DMS 273 treated with DMSO at 0.1 percent for 48 hours (cell line): ENCODE data around the gene GPBAR1.

Experiments
- DNase-seq: peaks from one replicate; lab custom pipeline; 2025; lab: John Stamatoyannopoulos, UW

GPBAR1 gene

DNA sequence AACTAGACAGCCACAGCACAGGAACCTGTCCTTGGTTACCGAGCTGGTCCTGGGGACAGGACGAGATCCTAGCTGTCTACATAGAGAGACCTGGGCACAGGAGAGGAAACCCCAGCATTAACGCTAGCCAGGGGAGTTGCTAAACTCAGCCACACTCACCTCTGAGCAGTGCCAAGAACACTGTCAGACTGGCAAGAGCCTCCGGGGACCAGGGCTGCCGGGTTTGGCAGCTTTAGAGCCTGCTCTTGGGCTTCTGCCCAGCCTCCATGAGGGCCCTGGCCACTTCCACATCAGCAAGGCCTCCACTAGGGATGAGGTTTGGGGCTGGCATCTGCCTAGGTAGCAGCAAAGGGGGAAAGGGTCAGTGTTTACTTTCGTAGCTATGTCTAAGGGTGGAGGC is 24.8 kb downstream of the GPBAR1 start:
- DNase-seq: no peak

DNA sequence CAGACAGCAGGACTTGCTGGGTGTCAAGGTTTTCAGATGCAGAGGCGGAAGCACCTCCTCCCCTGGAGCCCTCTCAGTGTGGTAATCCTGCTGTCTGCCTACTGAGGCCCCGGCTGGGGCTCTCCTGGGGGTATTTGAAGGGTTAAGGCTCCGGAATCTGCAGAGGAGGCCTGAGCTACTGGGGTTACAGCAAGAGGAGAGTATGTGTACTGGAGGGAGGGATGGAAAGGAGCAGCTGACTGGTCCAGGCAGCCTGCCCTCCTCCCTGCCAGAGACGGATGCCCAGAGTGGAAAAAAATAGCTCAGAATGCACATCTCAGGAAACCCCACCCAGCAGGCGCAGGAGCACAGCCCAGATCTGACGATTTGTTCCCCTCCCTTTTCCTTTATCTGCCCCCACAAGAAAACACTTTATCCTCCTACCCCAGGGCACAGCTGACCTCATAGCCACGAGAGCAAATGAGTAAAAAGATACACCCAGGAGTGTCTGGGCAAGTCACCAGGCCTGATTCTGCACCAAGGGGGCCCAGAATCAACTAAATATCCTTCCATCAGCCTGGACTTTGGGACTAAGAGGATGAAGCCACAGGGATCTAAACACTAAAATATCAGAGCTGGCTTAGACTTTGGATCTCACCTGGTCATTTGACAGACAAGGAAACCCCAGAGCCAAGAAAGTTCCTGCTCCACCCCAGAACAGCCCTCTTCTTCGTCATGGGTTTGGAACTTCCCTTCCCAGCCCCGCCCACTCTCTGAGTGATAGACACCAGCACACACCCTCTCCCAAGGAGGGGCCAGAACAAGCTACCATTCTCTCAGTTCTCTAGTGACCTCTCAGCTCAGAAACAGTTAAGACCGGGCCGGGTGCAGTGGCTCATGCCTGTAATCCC is 26.0 kb downstream of the GPBAR1 start:
- peak; percentile 47 for DNase-seq

DNA sequence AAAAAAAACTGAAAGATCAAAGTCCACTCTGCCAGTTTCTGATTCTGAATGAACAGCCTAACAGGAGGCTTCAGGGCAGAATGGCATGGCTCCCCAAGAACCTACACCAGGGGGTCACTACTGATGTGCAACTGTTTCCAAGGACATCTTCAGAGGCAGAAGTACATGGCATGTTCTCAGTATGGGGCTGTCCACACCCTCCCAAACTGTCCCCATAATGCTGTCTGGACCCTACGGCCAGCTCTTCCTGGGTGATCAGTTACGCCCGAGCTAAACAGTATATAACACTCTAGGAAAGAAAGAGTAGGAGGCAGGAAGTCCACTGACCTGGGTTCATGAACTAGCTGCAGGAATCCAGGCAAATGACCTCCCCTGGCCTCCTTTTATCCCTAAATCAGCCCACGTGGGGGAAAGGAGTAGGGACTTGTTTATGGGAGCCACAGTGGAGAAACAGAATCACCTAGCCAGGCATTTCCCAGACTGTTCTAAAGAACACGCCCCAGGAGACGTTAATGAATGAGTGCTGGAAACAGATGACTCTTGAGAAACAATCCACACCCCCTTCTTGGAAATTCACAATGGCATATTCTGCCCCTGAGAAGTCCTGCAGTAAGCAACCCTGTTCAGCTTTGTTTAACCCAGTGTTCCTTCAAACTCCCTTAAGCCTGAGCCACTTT is 29.0 kb downstream of the GPBAR1 start:
- no peak for DNase-seq

DNA sequence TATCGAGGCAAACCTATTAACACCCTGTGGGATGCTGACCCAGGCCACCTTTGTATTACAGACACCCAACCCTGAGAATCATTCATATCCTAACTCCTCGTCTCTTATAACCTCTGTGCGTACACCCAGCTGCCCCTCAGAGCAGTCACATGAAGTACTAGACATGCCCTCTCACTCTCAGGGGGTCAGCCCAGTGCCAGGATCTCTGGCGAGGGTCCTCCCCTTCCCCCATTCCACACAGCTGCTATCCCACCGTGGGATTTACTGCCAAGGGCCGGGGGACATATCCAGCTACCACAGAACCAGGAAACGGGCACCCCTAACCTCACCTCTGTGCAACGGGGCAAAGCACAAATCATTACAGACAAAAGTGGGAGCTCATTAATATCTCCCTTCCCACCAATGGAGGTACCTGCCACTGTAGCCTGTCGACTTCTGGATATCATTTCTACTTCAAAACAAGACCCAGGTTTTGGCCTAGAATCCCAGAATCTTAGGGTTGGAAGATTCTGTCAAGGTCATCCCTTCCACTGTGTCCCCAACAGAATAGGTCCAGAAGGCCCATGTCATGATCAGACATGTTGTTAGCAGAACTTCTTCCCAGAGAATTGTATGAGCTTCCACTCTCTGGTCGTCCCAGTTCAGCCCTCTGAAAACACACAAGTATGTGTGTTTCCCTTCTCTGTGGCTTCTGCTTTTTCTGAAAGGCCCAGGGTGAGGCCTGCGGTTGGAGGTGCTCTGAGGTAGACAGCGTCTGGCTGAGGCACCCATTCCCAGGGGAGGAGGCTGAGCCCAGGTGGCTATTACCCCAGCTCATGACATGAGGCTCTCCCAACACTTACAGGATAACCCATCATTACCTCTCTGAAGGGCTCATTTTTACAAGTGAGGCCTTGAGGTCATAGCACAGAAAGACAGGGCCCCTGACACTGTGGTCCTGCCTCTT is 29.8 kb downstream of the GPBAR1 start:
- DNase-seq: no peak

DNA sequence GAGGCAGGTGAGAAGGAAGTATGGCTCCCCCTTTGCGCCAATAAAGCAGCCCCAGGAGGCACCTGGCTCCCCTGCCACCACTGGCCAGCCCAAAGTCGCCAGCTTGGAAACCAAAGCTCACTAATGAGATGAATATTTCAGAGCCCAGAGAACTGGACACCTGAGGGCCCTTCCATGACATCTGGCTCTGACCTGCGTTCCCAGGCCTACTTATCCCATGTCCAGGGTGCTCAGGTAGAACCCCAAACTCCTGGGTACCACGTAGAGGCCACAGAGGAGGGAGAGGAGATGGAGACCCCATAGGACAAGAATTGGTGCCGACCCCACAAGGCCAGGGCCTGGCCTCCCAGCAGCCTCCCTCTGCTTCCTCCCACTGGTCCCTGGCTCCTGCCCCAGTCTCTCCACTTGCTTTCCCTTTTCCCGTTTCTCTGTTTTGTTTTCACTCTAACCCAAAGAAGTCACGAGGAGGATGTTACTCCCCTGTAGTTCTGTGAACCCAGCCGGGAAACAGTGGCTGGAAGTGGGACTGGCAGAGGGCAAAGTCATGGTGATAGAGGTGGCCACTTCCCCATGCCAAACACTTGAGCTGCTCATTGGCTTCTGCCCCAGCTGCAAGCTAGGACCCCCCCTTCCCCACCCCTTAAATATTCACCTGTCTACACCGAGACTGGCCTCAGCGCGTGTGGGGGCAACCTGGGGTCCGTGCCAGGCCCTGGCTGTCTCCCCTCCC is 30.7 kb downstream of the GPBAR1 start:
- no peak for DNase-seq

DNA sequence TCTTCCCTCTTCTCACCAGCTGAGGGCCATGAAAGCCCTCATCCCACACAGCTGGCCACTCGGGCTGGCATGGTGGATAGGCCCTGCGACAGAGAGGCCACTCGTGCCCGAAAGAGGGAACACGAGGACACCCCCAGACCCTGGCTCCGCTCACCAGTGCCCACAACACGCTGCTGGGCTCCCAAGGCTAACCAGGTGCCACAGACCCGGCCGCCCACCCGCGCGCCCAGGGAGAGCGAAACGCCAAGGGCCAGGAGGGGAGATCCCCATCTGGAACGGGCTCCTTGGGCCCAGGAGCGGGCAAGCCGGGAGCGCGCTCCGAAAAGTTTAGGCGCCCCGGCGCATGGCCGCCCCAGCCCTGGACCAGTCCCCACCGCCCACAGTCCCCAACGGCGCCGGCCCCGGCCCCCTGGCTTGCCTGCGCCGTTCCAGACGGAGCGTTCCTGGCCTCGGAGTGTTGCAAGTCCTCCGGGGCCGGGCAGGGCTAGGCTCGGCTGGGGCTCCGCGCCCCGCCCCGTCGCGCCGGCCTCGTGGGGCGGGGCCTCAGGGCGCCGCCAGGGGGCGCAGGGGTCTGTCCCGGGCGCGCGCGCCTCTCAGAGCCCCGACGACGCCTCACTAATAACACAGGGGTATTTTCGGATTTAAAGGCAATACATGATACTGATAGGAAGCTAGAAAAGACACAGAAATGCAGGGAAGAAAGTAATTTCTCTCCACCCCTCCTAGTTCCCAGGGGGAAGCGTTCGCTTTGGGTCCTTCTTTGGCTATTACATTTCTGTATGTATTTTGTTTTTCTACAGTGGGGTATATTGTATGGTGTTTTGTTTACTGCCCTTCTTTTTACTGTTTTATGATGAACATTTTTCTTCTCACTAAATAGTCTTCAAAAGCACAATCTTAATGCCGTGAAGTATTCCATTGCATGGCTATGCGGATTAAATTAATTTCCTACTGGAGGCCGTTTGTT is 31.5 kb downstream of the GPBAR1 start, which contains the start of gene TMBIM1:
Gene TMBIM1 (minus strand): TSS at position 456 of the 967 bp plus-strand sequence. CDS start 10,362 bp downstream, outside the sequence.
- no peak for DNase-seq

DNA sequence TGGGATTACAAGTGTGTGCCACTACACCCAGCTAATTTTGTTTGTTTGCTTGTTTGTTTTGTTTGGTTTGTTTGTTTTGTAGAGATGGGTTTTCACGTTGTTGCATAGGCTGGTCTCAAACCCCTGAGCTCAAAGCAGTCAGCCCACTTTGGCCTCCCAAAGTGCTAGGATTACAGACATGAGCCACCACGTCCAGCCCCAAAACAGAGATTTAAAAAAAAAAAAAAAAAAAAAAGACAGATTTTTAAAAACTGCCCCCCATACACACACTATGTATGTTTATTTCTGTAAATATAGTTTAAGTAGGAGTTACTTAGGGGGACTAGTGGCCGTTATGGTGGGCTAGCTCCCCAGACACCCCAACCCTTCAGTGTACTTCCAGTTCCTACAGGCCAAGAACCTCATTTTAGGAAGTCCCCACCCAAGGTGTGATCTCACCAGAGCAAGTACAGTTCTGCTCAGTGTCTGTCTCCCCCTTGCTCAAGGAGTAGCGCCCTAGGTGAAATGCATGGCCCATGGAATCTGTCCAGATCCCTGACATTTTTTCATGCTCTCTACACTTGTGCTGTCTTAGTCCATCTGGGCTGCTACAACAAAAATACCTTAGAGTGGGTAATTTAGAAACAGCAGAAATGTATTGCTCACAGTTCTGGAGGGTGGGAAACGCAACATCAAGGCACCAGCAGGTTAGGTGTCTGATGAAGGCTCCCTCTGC is 33.1 kb downstream of the GPBAR1 start:
- no peak for DNase-seq

DNA sequence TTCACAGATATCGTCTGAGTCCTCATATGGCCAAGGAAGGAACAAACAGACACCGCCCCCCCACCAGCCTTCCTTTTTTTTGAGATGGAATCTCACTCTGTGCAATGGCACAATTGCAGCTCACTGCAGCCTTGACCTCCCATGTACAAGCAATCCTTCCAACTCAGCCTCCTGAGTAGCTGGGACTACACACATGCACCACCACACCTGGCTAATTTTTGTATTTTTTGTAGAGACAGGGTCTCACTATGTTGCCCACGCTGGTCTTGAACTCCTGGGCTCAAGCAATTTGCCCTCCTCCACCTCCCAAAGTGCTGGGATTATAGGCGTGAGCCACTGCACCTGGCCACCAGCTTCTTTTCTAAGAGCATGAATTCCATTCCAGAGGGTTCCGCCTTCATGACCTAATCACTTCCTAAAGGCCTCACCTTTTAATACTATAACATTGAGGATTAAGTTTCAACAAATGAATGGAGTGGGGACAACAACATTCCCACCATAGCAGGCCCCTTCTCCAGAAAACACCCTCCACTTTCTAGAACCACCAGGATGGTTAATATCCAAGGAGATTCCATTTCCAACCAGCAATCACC is 33.7 kb downstream of the GPBAR1 start:
- no peak for DNase-seq

DNA sequence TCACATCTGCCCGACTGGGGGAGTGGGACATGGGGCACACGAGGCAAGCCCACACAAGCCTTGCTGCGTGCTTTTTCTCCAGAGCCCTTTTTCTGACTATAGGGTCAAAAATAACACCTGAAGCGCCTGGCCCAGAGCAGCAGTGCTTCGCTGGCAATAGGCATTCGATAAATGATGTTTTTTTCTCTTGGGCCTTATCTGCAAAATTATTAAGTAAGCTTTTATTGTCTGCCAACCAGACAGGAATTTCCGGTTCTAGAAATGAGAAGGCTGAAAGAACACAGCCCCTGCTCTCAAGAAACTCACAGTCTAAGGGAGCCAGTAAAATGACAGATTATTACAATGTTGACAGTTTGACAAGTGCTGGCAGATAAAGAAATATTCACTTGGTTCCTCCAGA is 34.2 kb downstream of the GPBAR1 start:
- no peak for DNase-seq

DNA sequence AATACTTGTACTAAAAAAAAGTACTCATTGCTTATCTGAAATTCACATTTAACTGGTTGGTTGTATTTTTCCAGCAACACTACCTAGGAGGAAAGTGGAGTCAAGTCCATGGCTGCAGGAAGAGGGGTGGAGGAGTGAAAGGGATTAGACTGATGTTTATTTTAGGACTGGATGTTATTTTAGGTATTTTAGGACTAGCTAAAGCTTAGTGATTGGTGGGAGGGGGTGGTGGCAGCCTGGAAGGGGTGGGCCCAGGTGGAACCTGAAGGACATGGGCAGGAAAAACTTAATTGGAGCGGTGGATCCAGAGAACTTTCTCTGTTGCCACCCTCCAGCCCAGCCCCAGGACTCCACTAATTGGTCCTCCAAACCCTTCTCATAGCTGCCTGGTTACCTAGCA is 35.4 kb downstream of the GPBAR1 start:
- no peak for DNase-seq

DNA sequence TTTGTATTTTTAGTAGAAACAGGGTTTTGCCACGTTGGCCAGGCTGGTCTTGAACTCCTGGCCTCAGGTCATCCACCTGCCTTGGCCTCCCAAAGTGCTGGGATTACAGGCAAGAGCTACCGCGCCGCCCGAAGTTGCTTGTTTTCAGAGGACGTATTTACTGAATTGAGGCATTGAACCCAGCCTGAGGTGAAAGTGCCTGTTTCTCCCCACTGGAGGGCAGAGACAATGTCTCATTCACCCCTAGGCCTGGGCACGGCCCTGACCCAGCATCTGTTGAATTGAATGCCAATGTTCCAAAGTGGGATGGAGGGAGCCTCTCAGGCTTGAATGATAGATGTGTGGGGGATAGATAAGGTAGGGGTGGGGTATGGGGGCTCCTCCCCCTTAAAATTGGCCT is 36.0 kb downstream of the GPBAR1 start:
- DNase-seq: no peak

DNA sequence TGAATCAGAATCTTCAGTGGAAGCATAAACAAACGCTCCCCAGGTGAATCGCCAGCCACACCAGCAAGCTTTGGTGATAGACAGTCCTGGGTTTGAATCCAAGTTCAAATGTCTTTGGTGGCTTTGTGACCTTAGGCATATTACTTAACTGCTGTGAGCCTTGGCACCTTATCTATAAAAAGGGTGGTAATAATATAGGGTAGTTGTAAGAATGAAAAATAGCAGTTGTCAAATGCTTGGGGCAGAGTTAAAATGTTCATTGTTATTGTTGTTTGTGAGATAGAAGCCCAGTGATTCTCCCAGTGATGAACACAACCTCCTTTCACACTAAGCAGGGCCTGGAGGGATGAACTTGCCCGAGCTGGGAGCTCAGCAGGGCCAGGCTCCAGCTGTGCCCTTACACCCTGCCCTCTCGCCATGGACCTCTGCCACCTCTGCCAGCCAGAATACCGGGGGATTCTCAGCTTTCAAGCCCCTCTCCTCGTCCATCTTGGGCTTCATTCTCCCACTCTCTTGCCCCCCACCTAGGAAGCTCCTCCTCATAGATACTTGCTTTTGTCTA is 37.6 kb downstream of the GPBAR1 start:
- no peak for DNase-seq

DNA sequence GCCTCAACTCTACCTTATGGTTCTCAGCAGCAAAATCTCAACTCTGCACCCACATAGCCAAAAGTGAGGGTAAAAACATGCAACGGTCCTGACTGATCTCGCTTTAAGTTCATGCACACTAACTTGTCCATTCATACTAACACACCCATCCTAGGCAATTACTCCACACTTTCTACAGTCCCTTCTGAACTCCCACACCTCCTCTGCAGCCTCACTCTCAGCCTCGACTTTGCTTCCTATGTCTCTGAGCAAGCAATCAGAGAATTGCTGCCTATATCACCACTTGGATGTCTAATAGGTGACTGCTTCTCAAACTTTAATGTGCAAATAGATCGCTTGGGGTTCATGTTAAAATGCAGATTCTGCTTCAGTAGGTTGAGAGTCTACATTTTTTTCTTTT is 39.3 kb downstream of the GPBAR1 start:
- no peak for DNase-seq

DNA sequence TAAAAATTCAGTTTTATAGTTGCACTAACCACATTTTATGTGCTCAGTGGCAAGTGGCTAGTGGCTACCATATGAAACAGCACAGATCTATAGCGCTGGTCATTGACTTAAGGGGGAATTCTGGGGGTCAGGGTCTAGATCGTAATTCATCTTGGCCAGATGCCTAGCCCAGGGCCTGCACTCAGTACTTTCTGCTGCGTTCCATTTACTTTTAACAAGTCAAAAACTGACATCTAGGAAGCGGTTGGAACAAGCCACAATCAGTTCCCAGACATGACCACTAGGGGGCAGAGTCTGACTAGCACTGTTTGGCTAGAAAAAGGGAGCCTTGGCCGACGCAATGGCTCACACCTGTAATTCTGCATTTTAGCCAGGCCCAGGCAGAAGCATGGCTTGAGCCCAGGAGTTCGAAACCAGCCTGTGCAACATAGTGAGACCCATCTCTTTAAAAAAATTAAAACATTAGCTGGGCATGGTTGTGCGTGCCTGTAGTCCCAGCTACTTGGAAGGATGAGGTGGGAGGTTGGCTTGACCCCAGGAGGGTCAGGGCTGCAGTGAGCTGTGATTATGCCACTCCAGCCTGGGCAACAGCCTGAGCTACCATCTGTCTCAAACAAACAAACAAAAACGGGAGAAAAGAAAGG is 40.5 kb downstream of the GPBAR1 start:
- peak; percentile 67 for DNase-seq

DNA sequence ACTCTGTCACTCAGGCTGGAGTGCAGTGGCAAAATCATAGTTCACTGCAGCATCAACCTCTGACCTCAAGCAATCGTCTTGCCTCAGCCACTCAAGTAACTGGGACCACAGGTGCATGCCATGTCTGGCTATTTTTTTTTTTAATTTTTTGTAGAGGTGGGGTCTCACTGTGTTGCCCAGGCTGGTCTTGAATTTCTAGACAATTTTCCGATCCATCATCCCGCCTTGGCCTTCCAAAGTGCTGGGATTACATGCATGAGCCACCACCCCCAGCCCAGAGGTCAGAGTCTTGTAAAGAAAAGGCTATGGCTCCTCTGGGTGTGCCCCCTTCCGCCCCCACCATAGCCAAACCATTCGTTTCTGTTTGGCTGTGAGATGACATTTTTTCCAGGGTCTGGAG is 44.6 kb downstream of the GPBAR1 start:
- DNase-seq: no peak

DNA sequence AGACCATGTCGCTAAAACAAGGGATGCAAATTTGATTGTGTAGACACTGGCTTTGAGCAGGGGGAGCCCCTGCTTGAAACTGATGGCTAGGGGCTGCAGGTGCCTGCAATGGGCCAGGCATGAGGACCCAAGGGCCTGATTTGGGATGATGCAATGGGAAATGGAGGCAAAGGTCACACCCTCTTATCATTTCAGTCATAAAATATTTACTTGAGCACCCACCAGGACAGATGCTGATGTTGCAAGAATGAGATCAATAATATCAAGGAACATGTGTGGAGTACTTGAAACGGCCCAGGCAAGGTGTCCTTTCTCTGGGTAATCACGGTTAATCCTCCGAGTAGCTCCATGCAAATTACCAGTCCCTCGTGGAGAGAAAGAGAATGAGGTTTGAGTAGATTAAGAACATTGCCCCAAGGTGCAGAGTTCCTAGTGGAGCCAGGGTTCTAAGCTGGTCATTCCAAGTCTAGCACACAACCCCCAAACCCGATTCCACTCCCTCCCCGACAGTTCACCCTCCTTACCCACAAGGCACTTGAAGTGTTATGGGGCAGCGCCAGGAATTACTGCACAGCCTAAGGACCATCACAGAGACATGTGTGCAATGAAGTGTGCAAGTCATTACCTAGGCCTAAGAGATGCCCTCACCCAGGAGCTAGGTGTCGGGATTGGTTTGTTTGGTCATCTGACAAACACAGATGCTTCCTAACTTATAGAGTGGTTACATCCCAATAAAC is 45.5 kb downstream of the GPBAR1 start:
- DNase-seq: no peak

DNA sequence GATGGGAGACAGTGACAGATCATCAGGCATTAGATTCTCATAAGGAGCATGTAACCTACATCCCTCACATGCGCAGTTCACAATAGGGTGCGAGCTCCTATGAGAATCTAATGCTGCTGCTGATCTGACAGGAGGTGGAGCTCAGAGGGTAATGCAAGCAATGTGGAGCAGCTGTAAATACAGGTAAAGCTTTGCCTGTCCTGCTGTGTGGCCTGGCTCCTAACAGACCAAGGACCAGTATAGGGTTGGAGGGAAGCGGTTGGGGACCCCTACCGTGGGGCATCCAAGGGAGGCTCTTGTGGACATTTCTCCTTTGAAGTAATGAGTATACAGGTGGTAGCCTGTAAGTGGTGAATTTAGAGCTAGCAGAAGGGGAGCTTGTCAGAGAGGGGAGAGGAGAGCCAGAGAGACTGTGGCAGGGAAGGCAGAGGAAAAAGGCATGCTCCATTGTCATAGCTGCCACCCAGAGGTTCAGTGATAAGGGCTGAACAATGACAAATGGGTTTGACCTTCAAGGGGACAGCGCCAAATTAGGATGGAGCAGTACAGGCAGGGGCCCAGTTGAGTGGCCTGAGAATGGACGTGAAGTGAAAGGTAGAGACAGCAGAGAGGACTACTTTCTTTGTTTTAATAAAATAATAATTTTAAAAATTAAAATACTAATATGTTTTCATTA is 46.7 kb downstream of the GPBAR1 start:
- no peak for DNase-seq
